Gastroesophageal sphincter (tissue), 4 donors: ENCODE measurements around the gene SHANK1. TPM values are rescaled to one million over a fixed set of nuclear protein-coding genes. Genes with fewer than 3 reads are reported as not detected.

ENCODE experiments used
- ATAC-seq: fragments of 150-250 bp; one replicate; pipeline ENCODE4 v1.9.1; 2016; ENCODE audit warnings: mild to moderate bottlenecking, moderate library complexity
- H3K27ac ChIP-seq, 4 donors: fragments of 200-600 bp; sonication (generic) in 3 of 4; 1 replicate in 3 of 4; 2 replicates in 1 of 4; pipeline ENCODE4 v1.5.1; 2016 to 2019
- H3K27me3 ChIP-seq: fragments of 200-600 bp; sonication (generic); one replicate; pipeline ENCODE4 v1.5.1; 2019
- H3K36me3 ChIP-seq, 2 donors: fragments of 200-600 bp; sonication (generic); one replicate each; pipeline ENCODE4 v1.5.1; 2019; ENCODE audit warnings: control low read depth in 1 of 2
- H3K4me1 ChIP-seq, 3 donors: fragments of 200-600 bp; sonication (generic); 1 replicate in 2 of 3; 2 replicates in 1 of 3; pipeline ENCODE4 v1.5.1; 2016 to 2019; ENCODE audit warnings: control low read depth in 2 of 3
- H3K4me3 ChIP-seq, 2 donors: fragments of 200-600 bp; sonication (generic); one replicate each; pipeline ENCODE4 v1.5.1; 2019; ENCODE audit warnings: mild to moderate bottlenecking in 1 of 2, moderate library complexity in 1 of 2
- H3K9me3 ChIP-seq, 3 donors: fragments of 200-600 bp; sonication (generic); one replicate each; pipeline ENCODE4 v1.5.1; 2017 to 2019; ENCODE audit warnings: control low read depth in 2 of 3
- CTCF ChIP-seq, 4 experiments: fragments of 200-600 bp in 2 of 4; fragments of 450-650 bp in 2 of 4; sonication (generic) in 1 of 4; IDR thresholded peaks; one replicate each; pipeline ENCODE4 v1.5.1; 2017 to 2019; ENCODE audit warnings: antibody characterized with exemption in 4 of 4, mild to moderate bottlenecking in 2 of 4, moderate library complexity in 2 of 4
- EP300 ChIP-seq: sonication (generic); formaldehyde crosslinking; IDR thresholded peaks from one replicate; pipeline ENCODE4 v1.6.1; 2017; ENCODE audit warnings: antibody characterized with exemption, mild to moderate bottlenecking
- POLR2A ChIP-seq, 2 donors: fragments of 450-650 bp; IDR thresholded peaks; one replicate each; pipeline ENCODE4 v1.6.1; 2017; ENCODE audit warnings: antibody characterized with exemption in 2 of 2, mild to moderate bottlenecking in 2 of 2, moderate library complexity in 1 of 2
- POLR2AphosphoS5 ChIP-seq: sonication (generic); formaldehyde crosslinking; IDR thresholded peaks from one replicate; pipeline ENCODE4 v1.6.1; 2017; ENCODE audit warnings: antibody characterized with exemption
- WGBS, 2 donors: methylation state at CpG; one replicate each; pipeline ENCODE4 v1.1.5; 2018; ENCODE audit warnings: low coverage in 1 of 2; 5-methylcytosine and 5-hydroxymethylcytosine counted together
- total RNA-seq, 4 donors: library from RNA; depleted of rRNA; stranded (reverse); fragments of >200 nt; gene quantifications; one replicate each; pipeline ENCODE4 v1.1.0, GENCODE V29; 2016

SHANK1 gene
- total RNA-seq, 4 donors from 2014 or later, result 0.15 to 0.40 (median 0.31) TPM; not detected in 1

GRCh38 chr19:50690439-50690838 lies 29.2 kb downstream of the SHANK1 start:
- Histone ChIP-seq H3K27ac (no peak overlapping the region), H3K4me3 (no peak overlapping the region), H3K9me3 (no peaks in the 10 kb centered on the region), H3K27me3 (peaks cover 100% of the 10 kb centered on the region), H3K36me3 (no peaks in the 10 kb centered on the region), H3K4me1 (peaks cover 0 to 13% (median 0%) of the 10 kb centered on the region in 3 donors)
- 73 to 100% methylated on average over 1 to 5 of the region's 7 CpGs for WGBS, 2 donors
- TF ChIP-seq EP300 (no peak), POLR2A (IDR thresholded peaks at IDR 0.05) (no peak), CTCF (IDR thresholded peaks at IDR 0.05) (no peak), POLR2AphosphoS5 (no peak)
- ATAC-seq, result no peak

GRCh38 chr19:50688766-50689165 lies 30.8 kb downstream of the SHANK1 start:
- Histone ChIP-seq H3K27me3 (peaks cover 100% of the 10 kb centered on the region), H3K4me1 (no peaks in the 10 kb centered on the region), H3K9me3 (no peaks in the 10 kb centered on the region), H3K4me3 (no peak overlapping the region), H3K36me3 (no peaks in the 10 kb centered on the region), H3K27ac (no peak overlapping the region)
- WGBS, 2 donors, result 77% methylated on average over 4 of the region's 19 CpGs; no CpG with 5 or more reads in 1 of the 2 donors
- no peak for ATAC-seq
- TF ChIP-seq EP300 (no peak), CTCF (IDR thresholded peaks at IDR 0.05) (no peak), POLR2A (IDR thresholded peaks at IDR 0.05) (no peak), POLR2AphosphoS5 (no peak)

- H3K27me3 ChIP-seq, result peaks cover 100% of the 10 kb centered on the region
- WGBS, 2 donors, result 40% methylated on average over 2 of the region's 50 CpGs; no CpG with 5 or more reads in 1 of the 2 donors
Observed at GRCh38 chr19:50686310-50687032, 33.1 kb downstream of the SHANK1 start.

GRCh38 chr19:50679177-50680125 lies 40.2 kb downstream of the SHANK1 start:
- ATAC-seq, result peak; percentile 90
- Histone ChIP-seq H3K27ac (no peak overlapping the region), H3K27me3 (peaks cover 83% of the 10 kb centered on the region), H3K4me1 (peaks cover 0 to 6% (median 2%) of the 10 kb centered on the region in 3 donors), H3K4me3 (no peak overlapping the region), H3K9me3 (peaks cover 0 to 7% (median 0%) of the 10 kb centered on the region in 3 donors), H3K36me3 (no peaks in the 10 kb centered on the region)
- TF ChIP-seq CTCF (IDR thresholded peaks at IDR 0.05) (no peak), POLR2A (IDR thresholded peaks at IDR 0.05) (no peak), EP300 (no peak), POLR2AphosphoS5 (no peak)
- WGBS, 2 donors, result 9 to 23% methylated on average over 8 to 13 of the region's 23 CpGs

More at GRCh38 chr19:50686310-50687032, 33.1 kb downstream of the SHANK1 start:
- TF ChIP-seq POLR2A (IDR thresholded peaks at IDR 0.05) (no peak), POLR2AphosphoS5 (no peak), EP300 (no peak), CTCF (IDR thresholded peaks at IDR 0.05) (no peak)
- H3K4me3 ChIP-seq, result no peak overlapping the region
- ATAC-seq, result no peak
- H3K9me3 ChIP-seq, result no peaks in the 10 kb centered on the region
- no peak overlapping the region for H3K27ac ChIP-seq
- no peaks in the 10 kb centered on the region for H3K4me1 ChIP-seq
- H3K36me3 ChIP-seq, result no peaks in the 10 kb centered on the region
